H4 (cell line): ENCODE results near the gene CBL. TPM values are rescaled to one million over a fixed set of nuclear protein-coding genes. Genes with fewer than 3 reads are reported as not detected.

ENCODE experiments used
- DNase-seq: peaks from one replicate; pipeline ENCODE4 v3.0.0-alpha.2; 2015; ENCODE audit warnings: low spot score
- total RNA-seq: library from RNA; depleted of rRNA; stranded (reverse); fragments of >200 nt; shearing (Covaris generic); gene quantifications from 2 replicates; pipeline ENCODE4 v1.2.3, GENCODE V29; 2014

CBL gene
- total RNA-seq, 1 experiment from 2014 or later = 11.0 TPM

GRCh38 chr11:119266517-119267255 is 60.5 kb downstream of the CBL start:
- no peak for DNase-seq

- DNase-seq = no peak
These were observed 61.5 kb downstream of the CBL start for GRCh38 chr11:119267645-119268044.

GRCh38 chr11:119273721-119274120 is 67.6 kb downstream of the CBL start:
- DNase-seq = no peak

GRCh38 chr11:119277660-119278059 is 71.5 kb downstream of the CBL start:
- no peak for DNase-seq

GRCh38 chr11:119282495-119282894 is 76.4 kb downstream of the CBL start:
- DNase-seq = no peak

GRCh38 chr11:119284344-119285157 is 78.4 kb downstream of the CBL start:
- DNase-seq = peak; percentile 16

- DNase-seq = no peak
These were observed 79.3 kb downstream of the CBL start for GRCh38 chr11:119285431-119285830.

- no peak for DNase-seq
These were observed 82.1 kb downstream of the CBL start for GRCh38 chr11:119288219-119288618.

- DNase-seq = no peak
These were observed 84.9 kb downstream of the CBL start for GRCh38 chr11:119290894-119291497.

- DNase-seq = no peak
These were observed 87.3 kb downstream of the CBL start for GRCh38 chr11:119293461-119293860.

- no peak for DNase-seq
These were observed 89.0 kb downstream of the CBL start for GRCh38 chr11:119295178-119295577.

GRCh38 chr11:119297938-119298337 is 91.8 kb downstream of the CBL start:
- no peak for DNase-seq

- DNase-seq = no peak
These were observed 92.6 kb downstream of the CBL start for GRCh38 chr11:119298726-119299125.

GRCh38 chr11:119299416-119299815 is 93.3 kb downstream of the CBL start:
- no peak for DNase-seq

- DNase-seq = no peak
These were observed 94.2 kb downstream of the CBL start for GRCh38 chr11:119300198-119300964.

- DNase-seq = no peak
These were observed 97.1 kb downstream of the CBL start for GRCh38 chr11:119303227-119303718.

- DNase-seq = no peak
These were observed 99.6 kb downstream of the CBL start for GRCh38 chr11:119305556-119306372.

- no peak for DNase-seq
These were observed 100.3 kb downstream of the CBL start for GRCh38 chr11:119306373-119306890.

- no peak for DNase-seq
These were observed 101.1 kb downstream of the CBL start for GRCh38 chr11:119307219-119307618.

GRCh38 chr11:119307974-119308373 is 101.8 kb downstream of the CBL start:
- no peak for DNase-seq

GRCh38 chr11:119309411-119309810 is 103.3 kb downstream of the CBL start:
- DNase-seq = no peak
